WTC11 (cell line): ENCODE results near the gene CLRN3. TPM values are rescaled to one million over a fixed set of nuclear protein-coding genes. Genes with fewer than 3 reads are reported as not detected.

Source experiments
- ATAC-seq: fragments of 200-7000 bp; cut with Tn5 transposase; 2 replicates; pipeline ENCODE4 v1.10.0; 2021; ENCODE audit warnings: mild to moderate bottlenecking, moderate library complexity
- CTCF ChIA-PET: fragments of 300-600 bp; sonication (Branson Sonifier 250); formaldehyde crosslinking; loops from one replicate; lab custom pipeline; 2021; ENCODE audit warnings: antibody characterized with exemption; lab: Charles Lee
- POLR2A ChIA-PET: fragments of 350-600 bp; sonication (Branson Sonifier 250); formaldehyde crosslinking; loops from one replicate; lab custom pipeline; 2021; ENCODE audit warnings: antibody characterized with exemption; lab: Charles Lee
- DNase-seq: peaks from one replicate; pipeline ENCODE4 v3.0.0; 2021; ENCODE audit warnings: low spot score
- H3K27ac Mint-ChIP-seq: 2 replicates; pipeline ENCODE4 v1.8.0; 2021; ENCODE audit warnings: mixed read lengths
- H3K27me3 Mint-ChIP-seq: 2 replicates; pipeline ENCODE4 v1.8.0; 2021; ENCODE audit warnings: low read depth, mild to moderate bottlenecking, moderate library complexity, mixed read lengths
- H3K36me3 Mint-ChIP-seq: 2 replicates; pipeline ENCODE4 v1.8.0; 2021; ENCODE audit warnings: mixed read lengths
- H3K4me1 Mint-ChIP-seq: 2 replicates; pipeline ENCODE4 v1.8.0; 2022; ENCODE audit warnings: mixed read lengths
- H3K4me3 Mint-ChIP-seq: 2 replicates; pipeline ENCODE4 v1.8.0; 2021; ENCODE audit warnings: mild to moderate bottlenecking, moderate library complexity, mixed read lengths
- H3K9me3 Mint-ChIP-seq: 2 replicates; pipeline ENCODE4 v1.8.0; 2021; ENCODE audit warnings: mixed read lengths
- AFF4 ChIP-seq: sonication (generic); formaldehyde crosslinking; IDR thresholded peaks from 2 replicates; pipeline ENCODE4 v1.8.1; 2023; ENCODE audit warnings: mild to moderate bottlenecking, missing genetic modification reagents, borderline replicate concordance
- ATF3 ChIP-seq: sonication (generic); formaldehyde crosslinking; conservative IDR thresholded peaks from 2 replicates; pipeline ENCODE4 v1.8.1; 2022; ENCODE audit warnings: mild to moderate bottlenecking, missing genetic modification reagents
- ATF6 ChIP-seq: sonication (generic); formaldehyde crosslinking; IDR thresholded peaks from 2 replicates; pipeline ENCODE4 v1.8.1; 2023; ENCODE audit warnings: mild to moderate bottlenecking, missing genetic modification reagents
- CREM ChIP-seq: sonication (generic); formaldehyde crosslinking; IDR thresholded peaks from 2 replicates; pipeline ENCODE4 v1.8.1; 2022; ENCODE audit warnings: mild to moderate bottlenecking, missing genetic modification reagents, moderate library complexity
- E2F4 ChIP-seq: sonication (generic); formaldehyde crosslinking; IDR thresholded peaks from 2 replicates; pipeline ENCODE4 v1.8.1; 2022; ENCODE audit warnings: low read depth, mild to moderate bottlenecking, moderate library complexity, missing genetic modification reagents, borderline replicate concordance
- E2F5 ChIP-seq: sonication (generic); formaldehyde crosslinking; IDR thresholded peaks from 2 replicates; pipeline ENCODE4 v1.8.1; 2022; ENCODE audit warnings: mild to moderate bottlenecking, moderate library complexity, missing genetic modification reagents
- ESRRA ChIP-seq: sonication (generic); formaldehyde crosslinking; IDR thresholded peaks from 2 replicates; pipeline ENCODE4 v1.8.1; 2022; ENCODE audit warnings: mild to moderate bottlenecking, missing genetic modification reagents, borderline replicate concordance
- GRHL2 ChIP-seq: fragments of 250-450 bp; sonication (Bioruptor Pico); IDR thresholded peaks from 2 replicates; pipeline ENCODE4 v1.8.0; 2022; ENCODE audit warnings: mild to moderate bottlenecking, moderate library complexity; ENCODE audit not compliant: insufficient replicate concordance, severe bottlenecking
- JUN ChIP-seq: sonication (generic); formaldehyde crosslinking; IDR thresholded peaks from 2 replicates; pipeline ENCODE4 v1.8.0; 2023; ENCODE audit warnings: mild to moderate bottlenecking, missing genetic modification reagents
- KAT7 ChIP-seq: sonication (generic); formaldehyde crosslinking; IDR thresholded peaks from 2 replicates; pipeline ENCODE4 v1.8.1; 2023; ENCODE audit warnings: missing genetic modification reagents, mild to moderate bottlenecking, borderline replicate concordance
- MLX ChIP-seq: sonication (generic); formaldehyde crosslinking; IDR thresholded peaks from 2 replicates; pipeline ENCODE4 v1.8.1; 2023; ENCODE audit warnings: mild to moderate bottlenecking, missing genetic modification reagents, moderate library complexity
- MXD4 ChIP-seq: fragments of 250-450 bp; sonication (Bioruptor Pico); IDR thresholded peaks from 2 replicates; pipeline ENCODE4 v1.8.0; 2021; ENCODE audit warnings: mild to moderate bottlenecking, moderate library complexity, borderline replicate concordance
- NFE2L1 ChIP-seq: sonication (generic); formaldehyde crosslinking; IDR thresholded peaks from 2 replicates; pipeline ENCODE4 v1.8.1; 2023; ENCODE audit warnings: missing genetic modification reagents
- NR3C1 ChIP-seq: sonication (generic); formaldehyde crosslinking; conservative IDR thresholded peaks from 2 replicates; pipeline ENCODE4 v1.8.1; 2023; ENCODE audit warnings: low read depth, mild to moderate bottlenecking, missing genetic modification reagents
- TEAD1 ChIP-seq: sonication (generic); formaldehyde crosslinking; IDR thresholded peaks from 2 replicates; pipeline ENCODE4 v1.8.0; 2022; ENCODE audit warnings: mild to moderate bottlenecking, missing genetic modification reagents
- USF2 ChIP-seq: sonication (generic); formaldehyde crosslinking; IDR thresholded peaks from 2 replicates; pipeline ENCODE4 v1.8.1; 2023; ENCODE audit warnings: mild to moderate bottlenecking, missing genetic modification reagents, moderate library complexity
- ZBTB43 ChIP-seq: sonication (generic); formaldehyde crosslinking; IDR thresholded peaks from 2 replicates; pipeline ENCODE4 v1.8.1; 2023; ENCODE audit warnings: mild to moderate bottlenecking, missing genetic modification reagents
- ZMAT4 ChIP-seq: fragments of 250-450 bp; sonication (Bioruptor Pico); IDR thresholded peaks from 2 replicates; pipeline ENCODE4 v1.9.0; 2021; ENCODE audit warnings: mild to moderate bottlenecking
- ZNF121 ChIP-seq: sonication (generic); formaldehyde crosslinking; IDR thresholded peaks from 2 replicates; pipeline ENCODE4 v1.8.0; 2023; ENCODE audit warnings: missing genetic modification reagents
- ZNF317 ChIP-seq: sonication (generic); formaldehyde crosslinking; IDR thresholded peaks from 2 replicates; pipeline ENCODE4 v1.8.1; 2023; ENCODE audit warnings: low read depth, mild to moderate bottlenecking, moderate library complexity, missing genetic modification reagents, borderline replicate concordance
- ZNF423 ChIP-seq: fragments of 250-450 bp; sonication (Bioruptor Pico); IDR thresholded peaks from 2 replicates; pipeline ENCODE4 v2.1.2; 2022; ENCODE audit warnings: mild to moderate bottlenecking, moderate library complexity
- total RNA-seq: library from RNA; stranded (reverse); gene quantifications from 3 replicates; pipeline ENCODE4 v1.2.3, GENCODE V29; 2021

Gene CLRN3
- total RNA-seq, 1 experiment from 2014 or later, result not detected

- Mint-ChIP-seq H3K4me1 (peaks cover 3% of the 10 kb centered on the region), H3K27ac (no peak overlapping the region), H3K27me3 (peaks cover 23% of the 10 kb centered on the region), H3K36me3 (no peaks in the 10 kb centered on the region), H3K4me3 (peak overlapping the region; percentile 52; the same call in 1 of the 2 replicates), H3K9me3 (peaks cover 7% of the 10 kb centered on the region; the same call in 1 of the 2 replicates)
- ChIA-PET CTCF (interaction anchor here (1.1 to 4.4 kb wide), 12 partner anchors 11 to 190 kb away, joined by 3 to 93 read pairs (median 10); no protein-coding TSS in a partner anchor), POLR2A (no interaction called here)
- TF ChIP-seq USF2 (CRISPR knock-in tag) (no peak), NFE2L1 (CRISPR knock-in tag) (no peak), E2F5 (no peak), ZNF121 (CRISPR knock-in tag) (no peak), CREM (CRISPR knock-in tag) (no peak), NR3C1 (CRISPR knock-in tag) (no peak), MLX (CRISPR knock-in tag) (no peak), ZNF317 (CRISPR knock-in tag) (no peak), MXD4 (CRISPR knock-in tag) (no peak), ATF6 (CRISPR knock-in tag) (no peak), ZNF423 (CRISPR knock-in tag) (no peak), TEAD1 (CRISPR knock-in tag) (no peak), GRHL2 (CRISPR knock-in tag) (no peak), KAT7 (no peak), ZBTB43 (CRISPR knock-in tag) (no peak), ZMAT4 (CRISPR knock-in tag) (no peak)
- DNase-seq, result no peak
- ATAC-seq, result no peak
These were observed 13.1 kb upstream of the CLRN3 start for GRCh38 chr10:127905848-127906261.

- Mint-ChIP-seq H3K36me3 (no peaks in the 10 kb centered on the region), H3K4me3 (no peak overlapping the region), H3K9me3 (peaks cover 7% of the 10 kb centered on the region; the same call in 1 of the 2 replicates), H3K27ac (no peak overlapping the region), H3K27me3 (peaks cover 23% of the 10 kb centered on the region), H3K4me1 (peaks cover 3% of the 10 kb centered on the region)
- no peak for ATAC-seq
- ChIA-PET POLR2A (no interaction called here), CTCF (interaction anchor here (0.6 to 4.4 kb wide), 12 partner anchors 20 to 190 kb away, joined by 3 to 93 read pairs (median 10); no protein-coding TSS in a partner anchor)
- no peak for DNase-seq
- TF ChIP-seq E2F4 (CRISPR knock-in tag), result no peak
- TF ChIP-seq AFF4 (CRISPR knock-in tag), result no peak
- no peak for TF ChIP-seq ESRRA
- no peak for TF ChIP-seq ATF3 (CRISPR knock-in tag)
- TF ChIP-seq JUN (CRISPR knock-in tag), result no peak
These were observed 12.5 kb upstream of the CLRN3 start for GRCh38 chr10:127905001-127905847.
